Naive thymus-derived CD8-positive, alpha-beta T cell (primary cell): ENCODE results near the gene CYP2D6. TPM values are rescaled to one million over a fixed set of nuclear protein-coding genes. Genes with fewer than 3 reads are reported as not detected.

ENCODE experiments used
- ATAC-seq, 2 donors: fragments of 150-1000 bp; cut with Tn5 transposase in 1 of 2; sonication (Bioruptor Pico), chemical (Tn5 transposase) in 1 of 2; 1 replicate in 1 of 2; 2 replicates in 1 of 2; pipeline ENCODE4 v1.10.0; 2021; ENCODE audit warnings: mild to moderate bottlenecking in 2 of 2, moderate library complexity in 2 of 2
- POLR2A ChIA-PET: fragments of 350-600 bp; sonication (Branson Sonifier 250); formaldehyde crosslinking; loops from one replicate; lab custom pipeline; 2021; ENCODE audit warnings: antibody characterized with exemption; lab: Charles Lee
- DNase-seq, 10 donors: peaks; one replicate each; pipeline versions ENCODE4 v3.0.0 to v3.0.0-alpha.2; 2020 to 2022
- H3K27ac Mint-ChIP-seq, 10 donors: one replicate each; pipeline ENCODE4 v1.8.0; 2020 to 2022; ENCODE audit warnings: mild to moderate bottlenecking in 10 of 10, mixed read lengths in 10 of 10, moderate library complexity in 4 of 10, inconsistent platforms in 1 of 10
- H3K27me3 Mint-ChIP-seq, 5 donors: one replicate each; pipeline ENCODE4 v1.8.0; 2021 to 2022; ENCODE audit warnings: mixed read lengths in 5 of 5
- H3K36me3 Mint-ChIP-seq, 3 donors: one replicate each; pipeline ENCODE4 v1.8.0; 2020 to 2022; ENCODE audit warnings: mixed read lengths in 3 of 3, mild to moderate bottlenecking in 2 of 3, inconsistent platforms in 1 of 3
- H3K4me1 Mint-ChIP-seq, 4 donors: one replicate each; pipeline ENCODE4 v1.8.0; 2021 to 2022; ENCODE audit warnings: mixed read lengths in 4 of 4
- H3K4me3 Mint-ChIP-seq, 10 donors: one replicate each; pipeline ENCODE4 v1.8.0; 2020 to 2022; ENCODE audit warnings: mild to moderate bottlenecking in 10 of 10, mixed read lengths in 10 of 10, moderate library complexity in 6 of 10, inconsistent platforms in 1 of 10
- H3K9me3 Mint-ChIP-seq, 9 donors: one replicate each; pipeline ENCODE4 v1.8.0; 2020 to 2022; ENCODE audit warnings: mixed read lengths in 9 of 9, mild to moderate bottlenecking in 3 of 9, inconsistent platforms in 1 of 9, moderate library complexity in 1 of 9
- polyA plus RNA-seq, 3 donors: library from polyadenylated mRNA; unstranded; fragments of 300-500 nt; fragmentation: Illumina TruSeq; gene quantifications; one replicate each; pipeline ENCODE4 v1.2.3, GENCODE V29; 2021
- total RNA-seq, 8 experiments: library from RNA in 2 of 8; stranded (reverse) in 2 of 8; gene quantifications; one replicate each; pipeline ENCODE4 v1.2.3 and lab custom pipeline; 2021 to 2026

Gene CYP2D6
- total and polyA plus RNA-seq, 5 experiments from 2014 or later, result 0.12 to 9.6 (median 9.2) TPM; not detected in 2

- POLR2A ChIA-PET, result interaction anchor here (0.6 to 6.0 kb wide), 13 partner anchors 11 to 524 kb away, joined by 3 to 163 read pairs (median 5); partner anchors contain the start of genes NAGA, PHETA2, POLDIP3 and SMDT1
- no peaks in the 10 kb centered on the region for H3K9me3 Mint-ChIP-seq
- peak; percentile 86 to 92 for ATAC-seq
- H3K4me1 Mint-ChIP-seq, result peaks cover 16 to 44% (median 28%) of the 10 kb centered on the region in 4 donors
- H3K27ac Mint-ChIP-seq, result peak within 1 kb of the TSS; percentile 95 to 100 (median 99)
- DNase-seq, result peak; percentile 92 to 99 (median 98)
- H3K36me3 Mint-ChIP-seq, result peaks cover 0 to 19% (median 2%) of the 10 kb centered on the region in 3 donors
- H3K27me3 Mint-ChIP-seq, result no peaks in the 10 kb centered on the region
- H3K4me3 Mint-ChIP-seq, result peak within 1 kb of the TSS; percentile 94 to 99 (median 98)
These were observed 39.8 kb downstream of the CYP2D6 start, which contains the start of gene NDUFA6 for GRCh38 chr22:42090596-42091454. Gene NDUFA6, minus strand, starts transcription at chr22:42090772. Its CDS starts 28 bp downstream, at chr22:42090744.

GRCh38 chr22:42086051-42086450 lies 44.6 kb downstream of the CYP2D6 start:
- no peaks in the 10 kb centered on the region for H3K9me3 Mint-ChIP-seq
- ATAC-seq (no peak), DNase-seq (no peak)
- no peak overlapping the region for H3K4me3 Mint-ChIP-seq
- peak overlapping the region in 3 of 10 donors; percentile 16 to 62 (median 24) for H3K27ac Mint-ChIP-seq
- H3K36me3 Mint-ChIP-seq, result peaks cover 0 to 55% (median 10%) of the 10 kb centered on the region in 3 donors
- no peaks in the 10 kb centered on the region for H3K27me3 Mint-ChIP-seq
- POLR2A ChIA-PET, result no interaction called here
- H3K4me1 Mint-ChIP-seq, result peaks cover 27 to 52% (median 38%) of the 10 kb centered on the region in 4 donors

DNA sequence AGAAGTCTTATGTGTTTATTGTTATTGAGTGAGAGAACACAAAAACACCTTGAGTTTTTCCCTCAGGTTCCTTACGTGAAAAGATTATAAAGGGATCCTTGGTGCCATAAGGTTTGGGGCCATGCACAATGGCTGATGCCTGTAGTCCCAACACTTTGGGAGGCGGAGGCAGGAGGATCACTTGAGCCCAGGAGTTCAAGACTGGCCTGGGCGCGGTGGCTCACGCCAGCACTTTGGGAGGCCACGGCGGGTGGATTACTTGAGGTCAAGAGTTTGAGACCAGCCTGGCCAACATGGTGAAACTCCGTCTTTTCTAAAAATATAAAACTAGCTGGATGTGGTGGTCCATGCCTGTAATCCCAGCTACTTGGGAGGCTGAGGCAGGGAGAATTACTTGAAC lies 45.7 kb downstream of the CYP2D6 start:
- POLR2A ChIA-PET, result interaction anchor here (1.5 kb wide), 1 partner anchor 9 kb away, joined by 4 read pairs; no protein-coding TSS in a partner anchor
- no peaks in the 10 kb centered on the region for H3K9me3 Mint-ChIP-seq
- DNase-seq, result no peak
- no peaks in the 10 kb centered on the region for H3K27me3 Mint-ChIP-seq
- ATAC-seq, result no peak
- H3K4me1 Mint-ChIP-seq, result peaks cover 26 to 55% (median 44%) of the 10 kb centered on the region in 4 donors
- H3K27ac Mint-ChIP-seq, result no peak overlapping the region
- peaks cover 0 to 55% (median 10%) of the 10 kb centered on the region in 3 donors for H3K36me3 Mint-ChIP-seq
- H3K4me3 Mint-ChIP-seq, result no peak overlapping the region

GRCh38 chr22:42083119-42083518 lies 47.5 kb downstream of the CYP2D6 start:
- Mint-ChIP-seq H3K27ac (no peak overlapping the region), H3K36me3 (peaks cover 0 to 52% (median 10%) of the 10 kb centered on the region in 3 donors), H3K9me3 (no peaks in the 10 kb centered on the region), H3K27me3 (no peaks in the 10 kb centered on the region), H3K4me1 (peaks cover 21 to 53% (median 42%) of the 10 kb centered on the region in 4 donors), H3K4me3 (peak overlapping the region in 3 of 10 donors; percentile 26 to 48 (median 46))
- DNase-seq (no peak), ATAC-seq (no peak)
- POLR2A ChIA-PET, result no interaction called here

- H3K36me3 Mint-ChIP-seq, result peaks cover 0 to 32% (median 8%) of the 10 kb centered on the region in 3 donors
- peaks cover 19 to 49% (median 39%) of the 10 kb centered on the region in 4 donors for H3K4me1 Mint-ChIP-seq
- no peaks in the 10 kb centered on the region for H3K9me3 Mint-ChIP-seq
- POLR2A ChIA-PET, result interaction anchor here (0.9 to 7.3 kb wide), 18 partner anchors 9 to 794 kb away, joined by 3 to 163 read pairs (median 6); partner anchors contain the start of genes CCDC134, CENPM, DESI1 and NAGA
- H3K4me3 Mint-ChIP-seq, result peak overlapping the region; percentile 87 to 98 (median 95)
- H3K27ac Mint-ChIP-seq, result peak overlapping the region; percentile 91 to 100 (median 99)
- DNase-seq (no peak), ATAC-seq (no peak)
- H3K27me3 Mint-ChIP-seq, result no peaks in the 10 kb centered on the region
These were observed 50.3 kb downstream of the CYP2D6 start for GRCh38 chr22:42080287-42080686.

- peaks cover 0 to 25% (median 7%) of the 10 kb centered on the region in 3 donors for H3K36me3 Mint-ChIP-seq
- POLR2A ChIA-PET, result interaction anchor here (0.6 to 7.3 kb wide), 22 partner anchors 10 to 986 kb away, joined by 3 to 163 read pairs (median 5); partner anchors contain the start of genes CCDC134, CENPM, DESI1 and NAGA
- ATAC-seq (peak; percentile 92 to 93), DNase-seq (peak; percentile 96 to 100 (median 98))
- no peaks in the 10 kb centered on the region for H3K9me3 Mint-ChIP-seq
- peak within 1 kb of the TSS; percentile 91 to 100 (median 99) for H3K27ac Mint-ChIP-seq
- H3K4me1 Mint-ChIP-seq, result peaks cover 19 to 55% (median 44%) of the 10 kb centered on the region in 4 donors
- peak within 1 kb of the TSS; percentile 87 to 98 (median 95) for H3K4me3 Mint-ChIP-seq
- no peaks in the 10 kb centered on the region for H3K27me3 Mint-ChIP-seq
These were observed 51.0 kb downstream of the CYP2D6 start, which contains the start of gene SMDT1 for GRCh38 chr22:42079319-42080251. Gene SMDT1, plus strand, starts transcription at chr22:42079700. Its CDS starts 69 bp downstream, at chr22:42079769.

DNA sequence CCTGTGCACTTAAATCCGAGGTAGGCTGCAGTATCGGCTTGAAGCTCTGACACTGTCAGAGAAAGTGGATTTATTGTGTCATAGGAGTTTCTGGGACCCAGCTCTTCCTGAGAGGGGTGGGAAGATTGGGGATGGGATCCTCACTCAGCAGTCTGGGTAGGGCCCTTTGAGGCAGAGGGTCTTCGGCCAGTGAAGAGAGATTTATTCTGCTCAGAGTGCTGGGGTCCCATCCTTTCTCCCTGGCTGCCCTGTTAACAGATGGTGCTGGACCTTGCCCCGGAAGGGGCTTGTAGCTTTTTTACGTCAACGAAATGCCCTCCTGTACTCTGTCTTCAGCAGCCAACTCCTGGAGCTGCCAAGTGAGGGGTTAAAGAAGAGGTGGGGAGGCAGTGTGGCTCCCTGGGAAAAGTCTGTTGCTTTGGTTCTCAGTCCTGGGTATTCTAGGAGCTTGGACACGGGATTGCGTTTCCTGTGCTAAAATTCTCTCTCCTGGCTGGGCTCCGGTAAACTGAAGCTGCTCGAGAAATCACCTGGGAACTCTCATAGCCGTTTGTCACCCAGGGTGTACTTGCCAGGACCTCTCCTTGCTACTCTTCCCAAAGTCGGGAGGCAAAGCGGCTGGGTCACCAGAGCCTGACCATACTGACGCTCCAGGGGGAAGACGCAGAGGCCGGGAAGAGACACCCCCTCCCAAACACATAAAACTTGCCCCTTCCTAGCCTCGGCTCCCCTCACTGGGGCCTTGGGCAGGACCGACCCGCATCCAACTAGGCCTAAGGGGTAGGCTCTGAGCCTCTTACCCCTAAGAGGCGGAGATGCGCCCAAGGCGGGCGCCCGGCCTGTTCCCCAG lies 51.9 kb downstream of the CYP2D6 start:
- POLR2A ChIA-PET, result interaction anchor here (0.6 to 7.3 kb wide), 13 partner anchors 9 to 921 kb away, joined by 3 to 163 read pairs (median 7); partner anchors contain the start of genes CCDC134, DESI1, NAGA and NDUFA6
- ATAC-seq (no peak), DNase-seq (no peak)
- Mint-ChIP-seq H3K27me3 (no peaks in the 10 kb centered on the region), H3K36me3 (peaks cover 0 to 16% (median 3%) of the 10 kb centered on the region in 3 donors), H3K27ac (peak overlapping the region; percentile 91 to 100 (median 99)), H3K9me3 (no peaks in the 10 kb centered on the region), H3K4me1 (peaks cover 16 to 55% (median 42%) of the 10 kb centered on the region in 4 donors), H3K4me3 (peak overlapping the region; percentile 87 to 98 (median 95))

- H3K27me3 Mint-ChIP-seq, result no peaks in the 10 kb centered on the region
- H3K27ac Mint-ChIP-seq, result peak overlapping the region in 7 of 10 donors; percentile 8 to 99 (median 53)
- POLR2A ChIA-PET, result interaction anchor here (2.3 to 7.3 kb wide), 3 partner anchors 8 to 236 kb away, joined by 8 to 163 read pairs (median 46); partner anchors contain the start of genes NAGA and NDUFA6
- ATAC-seq (no peak), DNase-seq (no peak)
- H3K4me3 Mint-ChIP-seq, result peak overlapping the region in 3 of 10 donors; percentile 3 to 96 (median 10)
- H3K36me3 Mint-ChIP-seq, result peaks cover 0 to 10% (median 2%) of the 10 kb centered on the region in 3 donors
- peaks cover 17 to 59% (median 46%) of the 10 kb centered on the region in 4 donors for H3K4me1 Mint-ChIP-seq
- H3K9me3 Mint-ChIP-seq, result no peaks in the 10 kb centered on the region
These were observed 53.0 kb downstream of the CYP2D6 start for GRCh38 chr22:42077486-42078125.

DNA sequence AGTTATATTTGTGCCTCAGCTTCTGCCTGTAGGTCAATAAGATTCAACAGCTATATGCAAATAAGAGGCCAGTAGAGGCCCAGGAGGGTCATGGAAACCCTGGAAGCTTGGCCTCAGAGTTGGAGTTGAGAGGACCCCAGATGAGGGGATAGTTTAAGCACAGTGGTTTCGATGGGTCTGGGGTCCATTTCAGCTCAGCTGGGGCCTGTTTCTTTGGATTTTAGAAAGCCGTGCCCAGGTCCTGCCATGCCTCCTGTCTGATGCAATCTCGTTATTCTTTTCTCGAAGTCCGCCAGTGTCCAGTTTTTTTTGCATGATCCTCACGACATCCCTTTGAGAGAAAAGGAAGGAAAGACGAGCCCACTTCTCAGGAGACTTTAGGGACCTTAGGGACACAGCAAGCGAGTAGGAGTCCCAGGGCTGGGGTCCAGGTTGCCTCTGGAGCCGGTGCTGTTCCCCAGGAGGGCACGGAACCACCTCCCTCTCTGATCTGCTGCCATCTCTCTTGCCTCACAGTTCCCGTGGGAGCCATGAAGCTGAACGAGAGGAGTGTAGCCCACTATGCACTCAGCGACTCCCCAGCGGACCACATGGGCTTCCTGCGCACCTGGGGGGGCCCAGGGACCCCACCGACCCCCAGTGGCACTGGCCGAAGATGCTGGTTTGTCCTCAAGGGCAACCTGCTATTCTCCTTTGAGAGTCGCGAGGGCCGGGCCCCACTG lies 53.7 kb downstream of the CYP2D6 start:
- ATAC-seq, result no peak
- no peaks in the 10 kb centered on the region for H3K27me3 Mint-ChIP-seq
- no peak overlapping the region for H3K4me3 Mint-ChIP-seq
- H3K36me3 Mint-ChIP-seq, result peaks cover 0 to 3% (median 0%) of the 10 kb centered on the region in 3 donors
- POLR2A ChIA-PET, result interaction anchor here (0.5 to 7.3 kb wide), 5 partner anchors 13 to 778 kb away, joined by 3 to 163 read pairs (median 3); partner anchors contain the start of genes NDUFA6, POLDIP3 and ZC3H7B
- no peaks in the 10 kb centered on the region for H3K9me3 Mint-ChIP-seq
- peaks cover 14 to 57% (median 40%) of the 10 kb centered on the region in 4 donors for H3K4me1 Mint-ChIP-seq
- H3K27ac Mint-ChIP-seq, result peak overlapping the region in 2 of 10 donors; percentile 21 to 60
- peak in 1 of 10 donors; percentile 1 for DNase-seq
